Measurements from ENCODE around the gene PFDN6.

PFDN6 gene

DNA sequence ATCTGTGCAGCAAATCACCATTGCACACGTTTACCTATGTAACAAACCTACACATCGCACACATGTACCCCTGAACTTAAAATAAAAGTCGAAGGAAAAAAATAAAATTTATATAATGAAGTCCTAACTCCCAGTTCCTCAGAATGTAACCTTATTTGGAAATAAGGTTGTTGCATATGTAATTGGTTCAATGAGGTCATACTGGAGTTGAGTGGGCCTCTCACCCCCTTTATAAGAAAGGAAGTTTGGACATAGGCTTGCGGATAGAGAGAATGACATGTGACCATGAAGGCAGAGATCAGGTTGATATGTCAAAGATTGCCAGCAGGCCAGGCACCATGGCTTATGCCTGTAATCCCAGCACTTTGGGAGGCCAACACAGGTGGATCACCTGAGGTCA lies 44.3 kb downstream of the PFDN6 start:
- Mint-ChIP-seq H3K4me1 (ENCODE audit: low read depth) (peaks cover 4% of the 10 kb centered on the region), H3K27ac (no peak overlapping the region), H3K9me3 (no peaks in the 10 kb centered on the region), H3K36me3 (ENCODE audit: low read depth) (no peaks in the 10 kb centered on the region), H3K27me3 (ENCODE audit: low read depth) (no peaks in the 10 kb centered on the region), H3K4me3 (no peak overlapping the region)

DNA sequence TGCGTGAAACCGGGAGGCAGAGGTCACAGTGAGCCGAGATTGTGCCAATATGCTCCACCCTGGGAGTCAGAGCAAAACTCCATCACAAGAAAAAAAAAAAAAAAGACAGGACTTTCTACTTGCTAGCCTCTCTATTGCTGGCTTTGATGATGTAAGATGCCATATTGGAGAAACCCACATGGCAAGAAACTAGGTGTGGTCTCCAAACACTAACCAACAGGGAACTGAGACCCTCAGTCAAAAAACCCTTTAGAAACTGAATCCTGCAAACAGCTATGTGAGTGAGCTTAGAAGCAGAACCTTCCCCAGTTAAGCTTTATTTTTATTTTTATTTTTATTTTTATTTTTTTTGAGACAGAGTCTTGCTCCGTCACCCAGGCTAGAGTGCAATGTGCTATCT lies 46.5 kb downstream of the PFDN6 start:
- H3K27me3 Mint-ChIP-seq (ENCODE audit: low read depth) = peaks cover 5% of the 10 kb centered on the region
- H3K36me3 Mint-ChIP-seq (ENCODE audit: low read depth) = no peaks in the 10 kb centered on the region
- no peak overlapping the region for H3K4me3 Mint-ChIP-seq
- no peaks in the 10 kb centered on the region for H3K9me3 Mint-ChIP-seq
- peaks cover 4% of the 10 kb centered on the region for H3K4me1 Mint-ChIP-seq (ENCODE audit: low read depth)
- H3K27ac Mint-ChIP-seq = no peak overlapping the region

DNA sequence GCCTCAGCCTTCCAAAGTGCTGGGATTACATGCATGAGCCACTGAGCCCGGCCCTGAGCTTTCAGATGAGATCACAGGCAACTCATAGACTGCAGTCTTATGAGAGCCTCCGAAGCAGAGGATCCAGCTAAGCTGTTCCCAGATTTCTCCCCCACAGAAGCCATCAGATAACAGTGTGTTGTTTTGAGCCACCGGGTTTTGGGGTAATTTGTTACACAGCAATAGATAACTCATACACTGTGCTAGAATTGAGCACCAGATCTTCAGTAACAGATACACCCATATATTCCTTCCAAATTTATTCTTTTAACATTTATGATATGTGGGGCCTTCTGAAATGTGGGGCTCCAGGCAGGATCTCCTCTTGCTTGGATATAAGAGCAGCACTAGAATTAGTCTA lies 47.1 kb downstream of the PFDN6 start:
- no peak overlapping the region for H3K4me3 Mint-ChIP-seq
- peaks cover 5% of the 10 kb centered on the region for H3K27me3 Mint-ChIP-seq (ENCODE audit: low read depth)
- no peaks in the 10 kb centered on the region for H3K9me3 Mint-ChIP-seq
- no peak overlapping the region for H3K27ac Mint-ChIP-seq
- H3K36me3 Mint-ChIP-seq (ENCODE audit: low read depth) = no peaks in the 10 kb centered on the region
- H3K4me1 Mint-ChIP-seq (ENCODE audit: low read depth) = peaks cover 4% of the 10 kb centered on the region

DNA sequence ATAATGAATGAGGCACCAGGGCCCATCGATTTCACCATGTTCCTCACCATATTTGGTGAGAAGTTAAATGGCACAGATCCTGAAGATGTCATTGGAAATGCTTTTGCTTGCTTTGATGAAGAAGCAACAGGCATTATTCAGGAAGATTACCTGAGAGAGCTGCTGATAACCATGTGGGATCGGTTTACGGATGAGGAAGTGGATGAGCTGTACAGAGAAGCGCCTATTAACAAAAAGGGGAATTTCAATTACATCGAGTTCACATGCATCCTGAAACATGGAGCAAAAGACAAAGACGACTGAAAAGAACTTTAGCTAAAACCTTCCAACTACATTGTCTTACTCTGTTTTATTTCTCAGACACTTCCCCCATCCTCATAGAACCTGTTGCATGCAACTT lies 49.8 kb downstream of the PFDN6 start:
- Mint-ChIP-seq H3K27ac (no peak overlapping the region), H3K36me3 (ENCODE audit: low read depth) (no peaks in the 10 kb centered on the region), H3K27me3 (ENCODE audit: low read depth) (peaks cover 5% of the 10 kb centered on the region), H3K9me3 (no peaks in the 10 kb centered on the region), H3K4me3 (no peak overlapping the region), H3K4me1 (ENCODE audit: low read depth) (peaks cover 12% of the 10 kb centered on the region)

All from T-helper 1 cell treated with Interleukin-12 subunit alpha and Interleukin-12 subunit beta and Interleukin-4 antibody, amounts not matched to agents 30 μg/mL and 1 μg/mL, for 36 hours (primary cell).